ENCODE measurements around the gene ZNF423.

Gene ZNF423

DNA sequence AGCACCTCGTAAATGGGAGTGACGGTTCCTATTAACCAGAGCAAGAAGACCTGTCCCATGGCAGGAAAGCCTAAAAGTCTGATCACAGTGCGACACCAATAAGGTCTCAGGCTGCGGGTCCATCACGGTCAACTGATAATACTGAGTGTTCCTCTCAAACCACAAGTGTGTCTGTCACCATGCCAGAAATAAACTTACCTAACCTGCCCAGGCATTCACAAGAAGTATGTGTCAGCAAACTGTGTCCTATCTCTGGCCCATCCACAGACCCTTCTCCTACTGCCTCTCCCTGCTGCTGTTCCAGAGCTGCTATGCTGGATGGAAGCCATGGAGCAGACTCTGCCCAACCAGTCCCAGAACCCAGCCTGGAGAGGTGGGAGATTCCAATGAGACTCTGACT, 73.5 kb downstream of the ZNF423 start:
- DNase-seq (ENCODE audit: low spot score) = no peak

DNA sequence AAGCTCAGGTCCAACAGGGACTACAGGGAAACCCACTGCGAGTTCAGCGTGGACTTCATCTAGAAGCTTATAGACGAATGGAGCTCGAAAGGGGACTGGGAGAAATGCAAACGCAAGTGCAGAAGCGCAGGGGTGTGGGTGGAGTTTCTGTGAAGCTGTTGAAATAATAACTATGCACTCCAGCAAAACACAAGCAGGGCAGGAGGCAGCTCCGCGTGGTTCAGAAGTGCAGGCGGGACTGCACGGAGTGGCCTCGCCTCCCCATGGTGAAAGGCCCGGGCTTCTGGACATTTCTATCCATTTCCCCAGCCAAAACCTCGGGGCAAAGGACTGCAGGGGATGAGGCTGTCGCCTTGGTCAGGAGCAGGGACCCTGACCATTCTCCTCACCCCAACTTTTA, 74.5 kb downstream of the ZNF423 start:
- DNase-seq (ENCODE audit: low spot score) = no peak

DNA sequence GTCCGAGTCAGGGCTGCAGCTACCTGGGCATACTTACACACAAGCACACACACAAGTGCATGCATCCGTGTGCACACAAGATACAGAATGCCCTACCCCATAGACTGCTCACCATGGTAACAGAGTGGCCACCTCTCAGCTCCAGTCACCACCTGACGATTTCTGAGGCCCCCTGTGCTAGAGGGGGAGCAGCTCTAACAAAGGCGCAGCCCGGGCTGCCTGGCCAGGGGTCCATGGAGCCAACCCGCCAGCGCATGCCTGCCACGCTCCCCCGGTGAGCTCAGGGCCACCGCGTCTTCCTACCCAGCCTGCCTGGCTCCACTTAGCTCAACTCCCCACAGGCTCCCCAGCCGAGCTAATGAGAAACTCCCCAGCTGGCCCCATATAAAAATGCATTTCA, 75.5 kb downstream of the ZNF423 start:
- no peak for DNase-seq (ENCODE audit: low spot score)

DNA sequence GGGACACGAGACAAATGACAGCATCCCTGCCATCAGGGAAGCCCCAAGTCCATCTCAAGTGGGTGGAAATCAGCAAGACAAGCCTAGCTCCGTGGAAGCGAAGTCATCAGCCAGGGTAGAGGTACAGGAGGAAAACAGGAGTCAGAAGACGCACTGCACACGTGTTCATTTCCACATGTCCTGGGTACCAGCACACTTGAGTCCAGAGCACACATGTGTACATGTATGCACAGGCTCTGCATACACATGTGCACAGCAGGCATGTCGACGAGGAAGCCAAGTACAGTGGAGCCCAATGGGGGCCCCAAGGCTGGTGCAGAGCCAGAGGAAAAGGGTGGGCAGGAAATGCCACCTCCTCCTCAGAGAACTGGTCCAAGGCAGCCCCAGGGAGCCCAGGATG, 75.9 kb downstream of the ZNF423 start:
- no peak for DNase-seq (ENCODE audit: low spot score)

DNA sequence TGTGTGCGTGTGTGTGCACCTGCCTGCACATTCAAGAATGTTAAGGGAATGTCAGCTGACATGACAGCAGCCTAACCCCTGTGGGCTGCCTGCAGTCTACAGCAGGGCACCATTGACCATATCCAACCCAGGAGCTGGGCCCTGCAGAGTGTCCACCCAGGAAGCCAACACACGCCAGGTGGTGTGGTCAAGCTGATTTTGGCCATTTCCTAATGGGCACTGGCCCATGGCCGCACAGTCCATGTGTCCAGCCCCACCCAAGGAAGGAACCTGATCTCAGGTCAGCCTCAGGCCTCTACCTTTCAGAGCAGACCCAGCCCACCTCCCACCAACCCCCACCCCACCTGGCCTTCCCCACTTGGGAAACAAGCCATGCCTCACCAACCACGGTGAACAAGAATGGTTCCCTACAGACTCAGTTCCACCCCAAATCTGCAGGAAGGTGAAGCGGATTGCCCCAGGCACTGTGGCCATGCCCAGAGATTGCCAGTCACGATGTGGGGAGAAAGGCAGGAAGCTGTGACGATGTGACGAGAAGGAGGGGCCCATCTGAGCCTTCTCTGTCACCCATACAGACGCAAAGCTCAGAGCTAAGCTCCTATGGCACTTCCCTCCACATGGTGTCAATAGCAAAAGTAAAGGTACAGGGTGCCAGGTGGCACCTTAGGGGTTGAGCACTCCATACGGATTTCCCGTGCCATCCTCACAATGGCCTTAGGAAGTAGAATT, 77.5 kb downstream of the ZNF423 start:
- DNase-seq (ENCODE audit: low spot score) = no peak

DNA sequence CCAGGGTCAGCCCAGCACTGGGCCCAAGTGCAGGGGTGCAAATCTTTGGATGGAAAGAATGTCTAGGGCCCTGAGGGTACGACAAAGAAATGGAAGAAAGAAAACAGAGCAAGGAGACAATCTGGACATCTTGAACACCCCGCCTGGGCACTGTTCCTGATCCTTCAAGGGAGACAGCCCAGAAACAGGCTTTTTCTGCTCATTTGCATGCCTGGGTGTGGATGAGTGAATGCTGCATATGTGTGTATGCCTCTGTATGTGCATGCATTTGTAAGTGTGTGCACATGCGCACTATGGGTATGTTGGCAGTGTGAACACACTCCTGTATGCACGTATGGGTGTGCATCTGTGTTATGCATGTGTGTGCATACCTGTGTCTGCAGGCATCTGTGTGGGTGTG, 79.2 kb downstream of the ZNF423 start:
- no peak for DNase-seq (ENCODE audit: low spot score)

DNA sequence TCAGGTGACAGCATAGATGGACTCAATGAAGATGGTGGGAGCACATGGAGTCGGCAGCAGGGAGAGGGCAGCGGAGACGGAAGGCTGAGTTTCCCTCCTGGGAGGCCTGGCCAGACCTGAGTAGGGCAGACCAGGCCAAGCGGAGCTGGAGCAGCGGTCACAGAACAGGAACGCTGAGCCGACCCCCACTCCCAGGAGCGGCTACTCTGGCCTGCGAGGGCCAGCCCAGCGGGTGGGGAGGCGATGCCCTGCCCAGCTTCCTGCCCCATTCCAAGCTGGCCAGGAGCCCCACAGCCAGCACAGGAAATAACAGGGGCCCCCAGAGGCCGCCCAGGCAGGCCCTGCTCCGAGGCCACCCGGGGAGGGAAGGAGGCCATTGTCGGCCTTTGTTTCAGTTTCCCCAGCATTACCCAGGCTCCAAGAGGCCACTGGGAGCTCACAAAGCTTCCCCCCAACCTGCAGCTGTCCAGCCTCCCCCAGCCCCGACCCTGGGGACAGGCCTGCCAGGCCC, 79.8 kb downstream of the ZNF423 start:
- no peak for DNase-seq (ENCODE audit: low spot score)

DNA sequence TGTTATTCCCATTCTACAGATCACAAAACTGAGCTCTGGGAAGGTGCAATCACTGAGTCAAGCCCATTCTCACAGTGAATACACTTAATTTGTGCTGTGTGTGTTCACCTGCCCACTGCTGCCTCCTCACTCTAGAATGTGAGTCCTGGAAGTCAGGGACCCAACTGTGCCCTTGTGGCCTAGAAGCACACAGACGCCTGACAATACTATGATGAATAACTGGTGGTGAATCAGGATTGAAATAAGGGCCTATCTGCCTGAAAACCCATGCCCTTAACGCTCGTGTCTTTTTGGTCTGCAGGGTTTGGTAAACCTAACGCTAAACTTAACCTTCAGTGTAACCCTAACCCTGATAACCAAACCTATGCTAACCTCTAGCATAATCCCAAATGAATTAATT, 80.3 kb downstream of the ZNF423 start:
- no peak for DNase-seq (ENCODE audit: low spot score)

DNA sequence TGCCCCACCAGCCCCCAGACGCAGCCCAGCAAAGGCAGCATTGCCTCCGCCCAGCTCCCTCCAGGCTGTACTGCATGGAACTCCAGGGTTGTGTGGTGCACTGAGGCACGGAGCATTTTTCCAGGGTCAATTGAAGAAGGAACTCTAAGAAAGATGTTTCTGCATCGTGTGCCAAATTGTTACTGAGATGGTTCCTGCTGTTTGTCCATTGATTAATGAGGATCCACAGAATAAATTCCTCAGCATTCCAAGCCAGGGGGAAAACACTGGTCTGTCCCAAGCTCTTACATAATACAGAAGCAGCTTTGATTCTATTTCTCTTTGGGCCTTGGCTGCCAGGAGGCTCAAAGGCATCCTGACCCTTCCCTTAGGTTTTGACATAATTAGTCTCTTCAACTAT, 80.9 kb downstream of the ZNF423 start:
- no peak for DNase-seq (ENCODE audit: low spot score)

DNA sequence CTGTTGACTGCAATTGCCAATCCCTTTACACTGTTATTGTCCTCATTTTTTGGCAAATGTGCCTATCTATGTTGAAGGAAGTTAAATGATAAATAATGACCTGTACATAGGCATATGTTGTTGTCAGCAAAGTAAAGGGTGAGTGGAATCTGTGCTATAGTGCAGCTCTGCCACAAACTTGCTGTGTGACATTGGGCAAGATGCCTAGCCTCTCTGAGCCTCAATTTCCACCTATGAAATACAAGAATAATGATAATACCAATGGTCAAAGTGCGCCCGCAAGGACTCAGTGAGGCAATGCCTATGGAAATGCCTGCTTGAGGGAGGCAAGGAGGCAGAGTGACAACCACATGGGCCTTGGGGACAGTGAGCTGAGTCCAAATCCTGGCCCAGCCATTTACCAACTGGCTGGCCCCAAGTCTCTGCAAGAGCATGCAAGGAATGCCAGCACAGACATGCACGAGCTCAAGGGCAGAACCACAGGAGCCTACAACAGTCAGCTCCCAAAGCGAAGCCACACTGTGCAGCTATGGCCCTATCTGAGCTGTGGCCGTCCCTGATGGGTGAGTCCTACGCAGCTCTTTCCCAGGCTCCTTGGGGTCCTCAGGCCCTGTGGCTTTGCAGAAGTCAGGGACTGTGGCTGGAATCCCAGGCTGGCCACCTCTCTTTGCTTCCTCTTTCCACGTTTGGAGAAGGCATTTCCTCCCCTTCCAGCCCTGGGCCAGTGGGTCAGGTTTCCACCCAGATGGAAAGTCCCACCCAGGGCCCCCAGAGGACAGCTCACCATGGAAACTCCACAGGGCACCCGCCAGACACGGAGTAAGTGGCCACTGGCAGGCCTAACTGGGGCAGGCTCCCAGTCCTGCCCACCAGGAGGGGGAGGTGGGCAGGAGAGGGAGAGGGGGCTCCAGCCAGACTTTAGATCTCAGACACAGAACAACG, 82.1 kb downstream of the ZNF423 start:
- DNase-seq (ENCODE audit: low spot score) = no peak

DNA sequence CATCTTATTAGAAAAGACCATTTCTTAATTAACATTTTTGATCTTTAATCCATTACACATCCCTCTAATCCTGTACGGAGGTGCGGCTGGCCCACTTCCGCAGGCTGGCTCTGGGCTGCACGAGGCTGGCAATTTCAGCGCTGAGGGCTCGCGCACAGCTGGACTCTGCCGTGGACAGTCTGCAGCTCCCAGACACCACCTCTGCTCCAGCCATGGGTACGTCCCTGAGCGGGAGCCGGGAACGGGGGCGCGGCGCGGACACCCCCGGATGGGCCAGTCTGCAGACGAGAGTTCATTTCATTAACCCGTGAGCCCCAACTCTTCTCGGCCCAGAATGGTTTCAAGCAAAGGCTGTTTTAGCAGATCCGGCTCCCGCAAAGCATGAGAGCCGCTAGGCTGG, 87.9 kb downstream of the ZNF423 start:
- no peak for DNase-seq (ENCODE audit: low spot score)

DNA sequence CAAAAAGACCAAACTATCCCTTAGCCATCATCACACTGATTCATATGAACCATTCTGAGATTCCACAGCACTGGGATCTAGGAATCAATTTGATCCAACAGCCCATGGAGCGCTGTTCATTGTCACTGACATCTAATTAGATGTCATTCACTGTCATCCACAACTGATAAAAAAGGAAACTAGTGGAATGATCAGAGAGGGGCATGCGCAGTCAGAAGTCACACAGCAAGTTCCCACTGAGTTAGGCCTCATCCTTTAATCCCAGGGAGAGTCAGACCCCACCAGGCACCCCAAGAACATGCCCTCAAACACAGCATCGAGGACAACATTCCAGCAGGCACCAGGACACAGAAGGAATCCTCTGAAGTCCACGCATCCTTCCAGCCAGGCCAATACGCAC, 88.5 kb downstream of the ZNF423 start:
- no peak for DNase-seq (ENCODE audit: low spot score)

DNA sequence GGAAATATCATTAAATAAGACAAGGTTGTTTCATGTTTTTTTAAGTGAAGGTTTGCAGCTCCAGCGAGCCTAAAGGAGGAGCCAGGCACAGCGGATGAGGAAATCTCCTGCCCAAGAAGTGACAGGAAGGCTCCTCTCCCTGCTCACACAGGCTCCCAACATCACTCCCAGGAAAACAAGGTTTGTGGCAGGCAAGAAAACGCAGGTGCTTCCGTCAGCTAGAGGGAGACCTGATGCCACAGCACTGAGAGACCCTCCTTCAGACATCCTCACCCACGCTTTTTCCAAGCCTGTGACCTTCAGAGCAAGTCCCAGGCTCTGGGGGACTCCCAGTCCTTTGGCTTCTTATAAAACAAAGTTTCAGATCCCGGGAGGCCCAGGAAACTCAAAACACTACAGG, 89.7 kb downstream of the ZNF423 start:
- no peak for DNase-seq (ENCODE audit: low spot score)

DNA sequence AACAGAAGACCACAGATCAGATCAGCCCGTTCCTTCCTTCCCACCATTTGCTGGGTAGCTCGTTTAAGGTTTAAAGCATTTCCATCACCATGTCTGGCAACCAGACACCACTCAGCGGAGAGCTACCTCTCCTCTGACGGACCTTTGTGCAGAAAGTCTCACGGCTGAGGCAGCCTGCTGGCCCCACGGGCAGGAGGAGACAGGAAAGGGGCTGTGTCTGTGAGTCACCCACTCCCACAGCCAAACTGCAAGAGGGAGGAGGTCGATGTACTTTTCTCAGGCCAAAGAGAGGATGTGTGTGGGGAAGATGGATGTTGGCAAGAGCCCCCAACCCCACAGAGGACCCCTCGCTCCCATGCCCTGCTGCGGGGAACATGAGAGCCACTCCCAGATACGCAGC, 92.1 kb downstream of the ZNF423 start:
- DNase-seq (ENCODE audit: low spot score) = no peak

DNA sequence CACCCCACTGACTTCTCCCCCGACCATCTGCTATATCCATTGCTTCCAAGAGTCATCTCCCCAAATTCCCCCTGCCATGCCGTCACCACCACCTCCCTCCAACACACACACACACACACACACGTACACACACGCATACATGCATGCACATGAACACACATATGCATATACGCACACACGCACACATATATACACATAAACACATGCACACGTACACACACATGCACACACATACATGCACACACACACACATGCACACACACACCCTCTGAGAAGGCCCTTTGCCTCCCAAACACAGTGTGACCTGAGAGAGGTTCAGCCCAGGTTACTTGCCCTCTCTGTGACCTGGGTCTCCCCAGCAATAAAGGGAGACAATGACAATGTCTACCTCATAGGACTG, 95.1 kb downstream of the ZNF423 start:
- DNase-seq (ENCODE audit: low spot score) = no peak

DNA sequence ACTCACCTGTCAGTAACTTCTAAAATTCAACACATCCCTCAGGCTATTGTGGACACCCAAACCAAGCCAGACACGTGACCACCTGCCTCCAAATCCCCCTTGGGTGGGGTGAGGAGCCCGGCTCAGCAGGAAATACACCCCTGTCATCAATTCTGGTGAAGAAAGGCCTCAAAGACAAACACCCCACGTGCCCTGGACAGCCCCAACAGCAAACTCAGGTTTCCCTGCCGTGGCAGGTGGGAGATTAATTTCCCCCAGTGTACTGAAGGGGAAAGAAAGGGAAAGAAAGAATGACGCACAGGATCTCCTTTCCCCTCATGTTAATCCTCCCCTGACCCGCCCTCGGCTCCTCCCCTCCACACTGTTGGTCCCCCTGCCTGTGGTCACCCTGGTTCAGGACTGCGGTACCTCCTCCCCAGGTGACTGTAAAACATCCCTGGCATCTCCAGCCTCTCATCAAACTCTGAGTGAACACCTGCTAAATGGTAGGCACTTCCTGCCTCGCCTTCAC, 98.3 kb downstream of the ZNF423 start:
- DNase-seq (ENCODE audit: low spot score) = no peak

DNA sequence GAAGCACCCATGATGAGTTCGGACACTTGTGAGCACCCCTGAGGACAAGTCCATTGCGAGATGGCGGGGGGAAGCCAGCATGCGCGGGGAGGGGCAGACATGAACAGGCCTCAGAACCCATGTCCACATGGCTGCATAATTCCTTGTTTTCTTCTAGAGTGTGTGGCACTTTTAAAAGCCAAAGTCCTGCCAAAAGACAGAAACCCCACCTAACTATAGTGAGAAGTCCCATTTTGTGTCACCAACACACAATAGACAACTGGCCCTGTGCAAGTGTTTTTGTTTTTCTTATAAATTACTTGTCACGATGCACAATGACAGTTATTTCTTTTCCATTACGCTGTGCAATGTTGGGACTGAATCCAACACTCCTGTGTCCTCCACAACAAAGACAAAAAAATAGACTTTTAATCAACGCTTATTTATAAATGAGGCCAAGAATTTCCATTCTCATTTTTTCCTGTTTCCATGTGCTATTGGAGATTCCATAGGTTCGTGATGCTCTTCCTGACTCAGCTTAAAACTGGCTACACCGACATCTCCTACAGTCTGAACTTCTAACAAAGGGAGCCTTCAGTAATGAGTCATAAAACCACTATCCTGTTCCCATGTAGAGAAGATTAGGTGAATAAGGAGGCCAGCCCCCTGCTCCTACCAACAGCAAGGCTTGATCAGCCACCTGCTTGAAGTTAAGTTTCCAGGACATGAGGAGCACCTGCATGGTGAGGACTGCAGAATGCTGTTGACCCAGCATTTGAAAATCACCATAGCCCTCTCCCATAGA, 98.9 kb downstream of the ZNF423 start:
- no peak for DNase-seq (ENCODE audit: low spot score)

DNA sequence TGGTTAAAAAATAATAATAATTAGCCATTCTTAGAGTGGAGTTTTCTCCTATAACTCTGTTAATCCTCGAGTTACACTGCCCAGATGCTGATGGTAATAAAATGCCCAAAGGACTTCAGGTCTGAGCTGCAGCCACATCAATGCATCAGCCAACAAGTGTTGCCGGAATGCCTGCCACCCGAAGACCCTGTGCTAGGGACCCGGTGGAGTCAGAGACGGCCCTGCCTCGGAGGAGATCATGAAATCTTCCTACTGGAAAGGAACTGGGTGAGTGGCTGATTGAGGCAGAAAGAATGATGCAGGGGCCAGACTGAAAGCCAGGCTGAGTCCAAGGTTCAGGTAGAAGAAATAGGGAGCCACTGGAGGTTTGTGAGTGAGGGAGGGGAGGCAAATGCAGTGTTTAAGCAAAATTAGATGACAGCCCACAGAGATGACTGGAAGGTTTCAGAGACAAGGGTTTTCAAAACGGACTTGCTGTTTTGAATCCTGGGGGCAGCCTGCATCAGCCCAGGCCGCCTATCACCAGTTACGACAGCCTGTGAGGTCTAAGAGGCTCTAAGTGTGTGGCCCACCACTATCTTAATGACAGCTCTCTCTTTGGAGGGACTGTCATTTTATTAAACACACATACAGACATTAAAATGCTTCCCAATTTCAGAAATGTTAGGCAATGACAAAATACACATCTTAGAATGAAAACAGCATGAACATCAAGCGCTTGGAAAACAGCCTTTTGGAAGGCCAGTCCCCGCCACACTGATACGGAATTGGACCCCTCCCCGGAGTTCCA, 100.0 kb downstream of the ZNF423 start:
- no peak for DNase-seq (ENCODE audit: low spot score)

DNA sequence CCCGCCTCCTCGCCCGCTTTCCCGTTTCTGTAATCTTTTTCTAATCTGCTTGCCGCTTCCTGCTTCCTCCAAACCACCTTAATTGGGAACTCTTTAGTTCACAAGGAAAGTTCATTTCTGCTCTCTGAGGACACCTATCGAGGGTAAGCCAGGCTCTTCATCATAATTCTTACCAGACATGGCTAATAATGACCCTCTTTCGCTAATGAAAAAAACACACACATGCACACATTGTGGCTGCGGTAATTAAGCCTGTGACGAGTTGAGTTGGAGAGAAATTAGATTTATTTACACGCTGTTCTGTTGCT, 100.6 kb downstream of the ZNF423 start:
- peak; percentile 64 for DNase-seq (ENCODE audit: low spot score)

DNA sequence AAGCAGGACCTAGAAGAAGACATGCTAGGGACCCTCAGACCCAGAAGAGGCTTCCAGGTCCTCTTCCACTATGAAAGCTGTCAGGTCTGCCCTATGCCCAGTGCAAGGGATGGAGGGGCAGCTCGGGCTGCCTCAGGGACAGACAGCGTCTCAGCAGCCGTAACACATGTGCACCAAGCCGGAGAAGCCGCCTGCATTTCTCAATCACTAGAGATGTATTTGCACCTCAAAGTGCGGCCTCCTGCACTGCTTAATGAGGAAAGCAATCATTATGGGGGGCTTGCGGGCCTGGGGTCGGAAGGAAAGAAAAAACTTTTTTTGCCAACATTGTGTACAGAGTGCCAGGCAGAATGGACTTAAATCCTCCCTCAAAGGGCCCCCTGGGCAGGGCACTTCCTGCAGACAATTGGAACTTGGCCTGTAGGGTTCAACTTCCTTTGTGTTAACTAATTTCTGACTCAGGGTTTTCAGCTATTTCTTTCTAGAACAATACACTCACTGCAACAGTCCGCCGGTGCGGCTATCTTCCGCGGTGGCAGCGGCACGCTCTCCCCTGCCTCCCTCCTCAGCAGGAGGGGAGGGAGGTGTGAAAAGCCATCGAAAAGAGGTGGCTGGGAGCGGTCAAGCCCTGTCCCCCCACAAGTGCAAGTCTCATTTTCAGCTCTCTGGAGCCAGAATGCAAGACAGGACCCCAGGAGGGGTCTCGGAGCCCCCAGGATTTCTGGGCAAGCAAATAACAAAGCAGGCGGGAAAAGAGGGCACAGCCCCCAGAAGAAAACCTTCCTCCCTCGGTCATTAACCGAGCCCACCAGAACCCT, 101.2 kb downstream of the ZNF423 start:
- DNase-seq (ENCODE audit: low spot score) = peak; percentile 30
